Measurements from ENCODE around the gene PHF14. TPM values are rescaled to one million over a fixed set of nuclear protein-coding genes. Genes with fewer than 3 reads are reported as not detected.
A peak's percentile ranks its signal among the peaks of the same experiment; 100 is the strongest.

Gene PHF14
- total and polyA plus RNA-seq, 5 experiments from 2014 or later: 9.0 to 44.2 (median 10.8) TPM

GRCh38 chr7:11062110-11062509 is 88.4 kb downstream of the PHF14 start:
- Mint-ChIP-seq H3K36me3 (peaks cover 7 to 66% (median 35%) of the 10 kb centered on the region in 3 donors), H3K4me3 (no peak overlapping the region), H3K9me3 (no peaks in the 10 kb centered on the region), H3K27me3 (no peaks in the 10 kb centered on the region), H3K4me1 (no peaks in the 10 kb centered on the region), H3K27ac (no peak overlapping the region)
- ATAC-seq: no peak
- DNase-seq: no peak
- POLR2A ChIA-PET: no interaction called here

DNA sequence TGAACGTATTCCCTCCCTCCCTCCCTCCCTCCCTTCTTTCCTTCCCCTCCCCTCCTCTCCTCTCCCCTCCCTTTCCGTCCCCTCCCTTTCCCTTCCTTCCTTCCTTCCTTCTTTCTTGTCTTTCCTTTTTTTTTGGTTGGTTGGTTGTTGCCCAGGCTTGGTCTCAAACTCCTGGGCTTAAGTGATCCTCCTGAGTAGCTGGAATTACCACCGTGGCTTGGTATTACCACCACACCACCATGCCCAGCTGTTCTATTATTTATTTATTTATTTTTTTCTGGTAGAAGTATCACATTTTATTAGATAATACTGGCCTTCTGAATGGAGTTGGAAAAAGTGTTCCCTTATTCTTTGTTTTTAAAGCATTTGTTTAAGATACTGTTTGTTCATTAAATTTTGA is 95.9 kb downstream of the PHF14 start:
- no peak for ATAC-seq
- Mint-ChIP-seq H3K4me3 (no peak overlapping the region), H3K27me3 (no peaks in the 10 kb centered on the region), H3K36me3 (peaks cover 18 to 60% (median 52%) of the 10 kb centered on the region in 3 donors), H3K27ac (no peak overlapping the region), H3K9me3 (peaks cover 0 to 4% (median 0%) of the 10 kb centered on the region in 9 donors), H3K4me1 (peaks cover 0 to 2% (median 0%) of the 10 kb centered on the region in 4 donors)
- POLR2A ChIA-PET: no interaction called here
- DNase-seq: no peak

DNA sequence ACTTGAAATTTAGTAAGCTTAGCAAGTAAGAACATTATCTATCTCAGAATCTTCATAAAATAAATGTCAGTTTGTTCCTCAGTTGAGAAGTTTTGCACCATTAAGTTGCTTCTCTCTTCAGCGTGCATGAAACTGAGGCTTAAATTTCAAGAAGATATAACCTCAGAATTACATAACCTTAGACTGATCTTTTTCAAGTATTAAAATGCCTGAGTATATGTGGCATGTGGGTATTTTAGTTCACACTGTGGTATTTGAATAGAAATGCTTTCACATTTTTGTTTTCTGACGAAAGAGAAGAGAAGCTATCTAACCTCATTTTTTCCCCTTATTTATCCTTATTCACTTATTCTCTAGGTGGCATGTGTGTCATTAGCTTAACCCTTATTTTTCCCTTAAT is 104.1 kb downstream of the PHF14 start:
- H3K36me3 Mint-ChIP-seq: peaks cover 14 to 40% (median 36%) of the 10 kb centered on the region in 3 donors
- H3K27me3 Mint-ChIP-seq: no peaks in the 10 kb centered on the region
- peaks cover 0 to 7% (median 0%) of the 10 kb centered on the region in 4 donors for H3K4me1 Mint-ChIP-seq
- H3K4me3 Mint-ChIP-seq: no peak overlapping the region
- POLR2A ChIA-PET: interaction anchor here (0.7 kb wide), 1 partner anchor 87 kb away, joined by 3 read pairs; no protein-coding TSS in a partner anchor
- no peak overlapping the region for H3K27ac Mint-ChIP-seq
- peaks cover 0 to 6% (median 0%) of the 10 kb centered on the region in 9 donors for H3K9me3 Mint-ChIP-seq
- DNase-seq: no peak
- ATAC-seq: no peak

DNA sequence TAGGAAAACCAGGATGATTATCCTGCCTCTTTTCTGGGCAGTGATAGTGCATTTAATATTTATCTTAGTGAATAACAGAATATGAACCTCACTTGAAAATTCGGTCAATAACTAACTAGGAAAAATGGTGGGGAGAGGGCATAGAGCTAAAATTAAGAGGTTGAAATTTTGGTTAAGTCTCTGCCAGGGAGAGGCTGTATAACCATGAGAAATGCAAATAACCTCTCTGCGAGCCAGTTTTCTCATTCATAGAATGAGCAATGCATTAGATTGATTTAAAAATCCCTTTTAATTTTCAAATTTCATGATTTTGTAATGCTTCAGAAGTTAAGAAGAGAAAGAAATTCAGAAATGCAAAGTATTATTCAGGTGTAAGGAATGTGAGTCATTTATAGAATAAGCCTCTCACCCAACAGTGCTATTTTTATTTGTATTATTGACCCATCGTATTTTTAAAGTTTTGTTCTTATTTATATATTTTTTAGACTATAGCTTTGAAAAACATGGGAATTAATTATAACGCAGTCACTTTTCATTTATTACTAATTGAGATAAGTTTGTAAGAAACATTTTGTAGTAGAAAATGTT is 104.7 kb downstream of the PHF14 start:
- peaks cover 0 to 6% (median 0%) of the 10 kb centered on the region in 9 donors for H3K9me3 Mint-ChIP-seq
- H3K4me3 Mint-ChIP-seq: no peak overlapping the region
- peaks cover 0 to 7% (median 0%) of the 10 kb centered on the region in 4 donors for H3K4me1 Mint-ChIP-seq
- no peak overlapping the region for H3K27ac Mint-ChIP-seq
- peaks cover 13 to 38% (median 36%) of the 10 kb centered on the region in 3 donors for H3K36me3 Mint-ChIP-seq
- POLR2A ChIA-PET: no interaction called here
- no peak for DNase-seq
- no peaks in the 10 kb centered on the region for H3K27me3 Mint-ChIP-seq
- no peak for ATAC-seq

- ATAC-seq: no peak
- H3K4me3 Mint-ChIP-seq: no peak overlapping the region
- H3K36me3 Mint-ChIP-seq: peaks cover 9 to 33% (median 31%) of the 10 kb centered on the region in 3 donors
- no peak for DNase-seq
- H3K9me3 Mint-ChIP-seq: peaks cover 0 to 3% (median 0%) of the 10 kb centered on the region in 9 donors
- POLR2A ChIA-PET: no interaction called here
- peak overlapping the region in 1 of 10 donors; percentile 11 for H3K27ac Mint-ChIP-seq
- peaks cover 0 to 9% (median 0%) of the 10 kb centered on the region in 4 donors for H3K4me1 Mint-ChIP-seq
- no peaks in the 10 kb centered on the region for H3K27me3 Mint-ChIP-seq
Observed at GRCh38 chr7:11079907-11080306, 106.2 kb downstream of the PHF14 start.

DNA sequence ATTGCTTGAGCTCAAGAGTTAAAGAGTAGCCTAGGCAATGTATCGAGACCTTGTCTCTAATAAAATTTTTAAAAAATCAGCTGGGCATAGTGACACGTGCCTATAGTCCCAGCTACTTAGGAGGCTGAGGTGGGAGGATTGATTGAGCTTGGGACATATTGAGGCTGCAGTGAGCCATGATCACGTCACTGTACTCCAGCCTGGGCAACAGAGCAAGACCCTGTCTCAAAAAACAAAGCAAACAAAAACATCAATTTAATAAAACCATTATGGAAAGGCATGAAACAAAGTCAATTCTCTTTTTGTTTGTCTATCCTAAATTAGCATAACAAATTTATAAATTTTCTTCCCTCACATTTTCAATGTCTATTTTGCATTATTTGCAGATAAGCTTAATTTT is 108.4 kb downstream of the PHF14 start:
- no peak overlapping the region for H3K4me3 Mint-ChIP-seq
- POLR2A ChIA-PET: no interaction called here
- DNase-seq (no peak), ATAC-seq (no peak)
- no peak overlapping the region for H3K27ac Mint-ChIP-seq
- no peaks in the 10 kb centered on the region for H3K27me3 Mint-ChIP-seq
- H3K36me3 Mint-ChIP-seq: peaks cover 9 to 39% (median 38%) of the 10 kb centered on the region in 3 donors
- peaks cover 0 to 6% (median 0%) of the 10 kb centered on the region in 4 donors for H3K4me1 Mint-ChIP-seq
- H3K9me3 Mint-ChIP-seq: peaks cover 0 to 3% (median 0%) of the 10 kb centered on the region in 9 donors

DNA sequence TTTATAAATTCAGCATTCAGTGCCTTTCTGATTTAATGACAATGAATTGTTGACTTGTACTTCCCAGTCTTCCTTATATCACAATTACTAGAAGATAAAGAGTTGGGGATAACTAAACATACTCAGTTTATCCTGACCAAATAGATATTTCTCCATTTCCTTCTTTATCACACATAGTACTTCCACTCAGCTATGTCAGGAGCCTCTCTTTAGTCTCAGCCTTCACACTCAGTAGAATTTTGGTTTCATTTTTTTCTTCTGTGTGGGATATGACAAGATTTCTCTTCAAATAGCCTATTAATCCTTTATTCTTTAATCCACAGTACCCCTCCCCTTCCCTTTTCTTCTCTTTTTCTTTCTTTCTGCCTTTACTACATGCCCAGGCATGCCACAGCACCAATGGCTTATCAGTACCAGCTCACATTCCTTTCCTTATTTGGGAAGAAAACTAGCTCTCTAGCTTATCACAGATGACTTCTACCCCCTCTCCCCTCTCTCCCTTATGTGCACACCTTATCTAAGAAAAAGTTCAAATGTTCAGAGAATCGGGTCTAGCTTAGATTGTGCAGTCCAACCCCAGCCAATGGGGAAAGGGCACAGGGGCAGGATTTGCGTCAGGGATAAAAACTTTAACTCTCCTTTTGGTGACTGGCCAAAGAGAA is 109.0 kb downstream of the PHF14 start:
- Mint-ChIP-seq H3K36me3 (peaks cover 13 to 44% (median 39%) of the 10 kb centered on the region in 3 donors), H3K4me1 (peaks cover 0 to 6% (median 0%) of the 10 kb centered on the region in 4 donors), H3K27me3 (no peaks in the 10 kb centered on the region), H3K27ac (no peak overlapping the region), H3K9me3 (peaks cover 0 to 3% (median 0%) of the 10 kb centered on the region in 9 donors), H3K4me3 (no peak overlapping the region)
- DNase-seq (no peak), ATAC-seq (no peak)
- POLR2A ChIA-PET: no interaction called here

DNA sequence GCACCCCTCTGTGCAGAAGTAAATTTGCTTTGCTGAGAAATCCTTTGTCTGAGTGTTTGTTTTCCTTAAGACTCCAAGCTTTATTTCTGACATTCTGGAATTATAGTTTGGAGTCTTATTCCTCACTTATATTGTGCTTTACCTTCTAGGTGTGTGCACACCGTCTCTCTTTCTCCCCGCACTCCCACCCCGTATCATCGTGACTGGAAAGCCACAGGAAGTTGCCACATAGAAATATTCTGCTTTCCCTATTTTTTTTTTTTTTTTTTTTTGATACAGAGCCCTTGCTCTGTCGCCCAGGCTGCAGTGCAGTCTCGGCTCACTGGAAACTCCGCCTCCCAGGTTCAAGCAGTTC is 109.5 kb downstream of the PHF14 start:
- POLR2A ChIA-PET: no interaction called here
- Mint-ChIP-seq H3K4me1 (peaks cover 0 to 2% (median 0%) of the 10 kb centered on the region in 4 donors), H3K27me3 (no peaks in the 10 kb centered on the region), H3K4me3 (no peak overlapping the region), H3K36me3 (peaks cover 13 to 42% (median 39%) of the 10 kb centered on the region in 3 donors), H3K9me3 (peaks cover 0 to 3% (median 0%) of the 10 kb centered on the region in 9 donors), H3K27ac (no peak overlapping the region)
- no peak for ATAC-seq
- DNase-seq: no peak

DNA sequence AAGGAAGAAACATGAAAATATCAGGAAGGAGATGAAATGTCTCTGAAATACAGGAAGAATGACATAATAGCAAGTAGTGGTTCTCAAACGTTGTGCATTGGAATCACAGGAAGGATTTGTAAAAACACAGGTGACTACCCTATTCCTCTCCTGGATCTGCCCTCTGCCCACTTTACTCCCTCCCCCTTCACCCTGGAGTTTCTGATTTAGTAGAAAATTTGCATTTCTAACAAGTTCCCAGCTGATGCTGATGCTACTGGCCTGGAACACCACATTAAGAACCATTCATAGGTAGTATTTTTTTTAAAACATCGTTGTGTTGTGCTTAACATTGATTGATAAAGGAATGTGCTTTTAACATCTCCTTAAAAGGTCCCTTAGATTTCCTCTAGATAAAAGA is 130.9 kb downstream of the PHF14 start:
- DNase-seq (no peak), ATAC-seq (no peak)
- peaks cover 0 to 30% (median 13%) of the 10 kb centered on the region in 3 donors for H3K36me3 Mint-ChIP-seq
- POLR2A ChIA-PET: no interaction called here
- H3K4me3 Mint-ChIP-seq: no peak overlapping the region
- H3K27ac Mint-ChIP-seq: no peak overlapping the region
- no peaks in the 10 kb centered on the region for H3K9me3 Mint-ChIP-seq
- H3K4me1 Mint-ChIP-seq: no peaks in the 10 kb centered on the region
- H3K27me3 Mint-ChIP-seq: no peaks in the 10 kb centered on the region

- POLR2A ChIA-PET: no interaction called here
- Mint-ChIP-seq H3K9me3 (no peaks in the 10 kb centered on the region), H3K27me3 (no peaks in the 10 kb centered on the region), H3K36me3 (peaks cover 0 to 32% (median 11%) of the 10 kb centered on the region in 3 donors), H3K27ac (no peak overlapping the region), H3K4me3 (no peak overlapping the region), H3K4me1 (no peaks in the 10 kb centered on the region)
- DNase-seq (no peak), ATAC-seq (no peak)
Observed at GRCh38 chr7:11109659-11110058, 136.0 kb downstream of the PHF14 start.

GRCh38 chr7:11120068-11120664 is 146.5 kb downstream of the PHF14 start:
- Mint-ChIP-seq H3K4me1 (peaks cover 0 to 8% (median 2%) of the 10 kb centered on the region in 4 donors), H3K27ac (no peak overlapping the region), H3K36me3 (peaks cover 4 to 39% (median 35%) of the 10 kb centered on the region in 3 donors), H3K27me3 (no peaks in the 10 kb centered on the region), H3K9me3 (no peaks in the 10 kb centered on the region), H3K4me3 (no peak overlapping the region)
- POLR2A ChIA-PET: no interaction called here
- ATAC-seq (no peak), DNase-seq (no peak)

DNA sequence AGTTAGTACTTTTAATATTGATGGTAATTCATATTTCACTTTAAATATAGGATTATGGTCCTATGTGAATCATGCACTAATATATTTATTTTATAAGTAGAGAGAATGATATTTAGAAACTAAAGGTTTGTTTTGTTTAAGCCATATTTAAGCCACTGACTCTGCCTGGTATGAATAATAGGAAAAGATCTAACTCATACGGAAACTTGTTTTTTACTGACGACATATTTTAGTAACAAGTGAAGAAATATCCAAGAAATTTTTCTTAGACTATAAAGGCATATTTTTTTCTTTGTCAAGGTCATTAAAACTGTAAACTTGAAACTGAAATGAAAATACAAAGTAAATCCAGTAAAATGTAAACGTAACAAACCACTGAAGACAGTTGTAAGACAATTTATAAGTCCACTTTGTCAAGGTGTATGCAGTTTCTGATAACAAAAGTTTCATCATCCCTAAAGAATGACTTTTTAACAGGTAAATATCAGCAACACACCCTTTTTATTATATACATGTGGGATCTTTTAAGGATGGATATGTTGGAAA is 147.1 kb downstream of the PHF14 start:
- Mint-ChIP-seq H3K36me3 (peaks cover 4 to 34% (median 31%) of the 10 kb centered on the region in 3 donors), H3K4me1 (peaks cover 0 to 8% (median 2%) of the 10 kb centered on the region in 4 donors), H3K4me3 (no peak overlapping the region), H3K27me3 (no peaks in the 10 kb centered on the region), H3K9me3 (no peaks in the 10 kb centered on the region), H3K27ac (no peak overlapping the region)
- DNase-seq (no peak), ATAC-seq (no peak)
- POLR2A ChIA-PET: no interaction called here
